HepG2 (cell line): ENCODE measurements around the gene CCDC150. TPM values are rescaled to one million over a fixed set of nuclear protein-coding genes. Genes with fewer than 3 reads are reported as not detected.
A peak's percentile ranks its signal among the peaks of the same experiment; 100 is the strongest.

Experiments
- AGO1 ChIP-seq: fragments of 200-400 bp; formaldehyde crosslinking; IDR thresholded peaks from 2 replicates; pipeline ENCODE4 v1.6.1; 2017; ENCODE audit warnings: mild to moderate bottlenecking, low read depth, low read length, moderate library complexity; ENCODE audit not compliant: poor library complexity, severe bottlenecking
- GATAD2A ChIP-seq: IDR thresholded peaks from 2 replicates; pipeline ENCODE4 v1.6.1; 2016
- KAT2B ChIP-seq: fragments of 150-350 bp; IDR thresholded peaks from 2 replicates; pipeline ENCODE4 v1.6.1; 2014; ENCODE audit warnings: low read depth, low read length, borderline replicate concordance
- NFATC3 ChIP-seq: sonication (generic); formaldehyde crosslinking; IDR thresholded peaks from 2 replicates; pipeline ENCODE4 v1.5.1; 2020; ENCODE audit warnings: mild to moderate bottlenecking, missing genetic modification reagents
- PITX1 ChIP-seq: sonication (generic); formaldehyde crosslinking; IDR thresholded peaks from 2 replicates; pipeline ENCODE4 v1.5.1; 2020; ENCODE audit warnings: mild to moderate bottlenecking, missing genetic modification reagents
- POLR2AphosphoS2 ChIP-seq: IDR thresholded peaks from 2 replicates; pipeline ENCODE4 v1.6.1; 2011; ENCODE audit warnings: low read depth, low read length, improper control_type of control experiment
- RFX1 ChIP-seq: fragments of 450-650 bp; IDR thresholded peaks from 2 replicates; pipeline ENCODE4 v1.6.1; 2017
- RFX3 ChIP-seq: IDR thresholded peaks from 2 replicates; pipeline ENCODE4 v1.6.1; 2016; ENCODE audit warnings: missing biosample characterization, missing genetic modification reagents
- SETDB1 ChIP-seq: sonication (generic); formaldehyde crosslinking; IDR thresholded peaks from 2 replicates; pipeline ENCODE4 v1.5.1; 2020; ENCODE audit warnings: missing genetic modification reagents, mild to moderate bottlenecking, borderline replicate concordance
- SKIL ChIP-seq: sonication (generic); formaldehyde crosslinking; IDR thresholded peaks from 2 replicates; pipeline ENCODE4 v1.8.0; 2022; ENCODE audit warnings: missing genetic modification reagents, mild to moderate bottlenecking, moderate library complexity, borderline replicate concordance
- SRF ChIP-seq: IDR thresholded peaks from 2 replicates; pipeline ENCODE4 v1.6.1; 2011; ENCODE audit warnings: mild to moderate bottlenecking, low read depth, low read length, moderate library complexity
- YEATS2 ChIP-seq: sonication (generic); formaldehyde crosslinking; IDR thresholded peaks from 2 replicates; pipeline ENCODE4 v1.4.0; 2020; ENCODE audit warnings: missing genetic modification reagents, borderline replicate concordance
- ZFYVE20 ChIP-seq: sonication (generic); formaldehyde crosslinking; IDR thresholded peaks from 2 replicates; pipeline ENCODE4 v1.8.0; 2023; ENCODE audit warnings: low read depth, mild to moderate bottlenecking, moderate library complexity, missing genetic modification reagents, borderline replicate concordance
- ZNF839 ChIP-seq: sonication (generic); formaldehyde crosslinking; IDR thresholded peaks from 2 replicates; pipeline ENCODE4 v1.4.0; 2020; ENCODE audit warnings: missing genetic modification reagents, mild to moderate bottlenecking, borderline replicate concordance
- polyA plus RNA-seq, 8 experiments: library from polyadenylated mRNA; depleted of rRNA in 3 of 8; stranded (reverse) in 7 of 8; unstranded in 1 of 8; fragments of >200 nt; fragmentation: Illumina TruSeq in 4 of 8; extraction: Trizol in 4 of 8; gene quantifications; 2 replicates each; pipeline versions ENCODE4 v1.2.1 to v1.2.3, GENCODE V29; 2011 to 2016; ENCODE audit warnings: low read depth in 4 of 8, missing spikeins in 1 of 8, mixed read lengths in 1 of 8; ENCODE audit not compliant: insufficient read depth in 1 of 8
- total RNA-seq, 5 experiments: library from RNA; depleted of rRNA; stranded (reverse); fragments of >200 nt; fragmentation: Illumina TruSeq; extraction: Trizol; gene quantifications; 2 replicates each; pipeline ENCODE4 v1.2.3, GENCODE V29; 2016; ENCODE audit warnings: low read depth in 1 of 5
- TF ChIP-seq, protein P1 (sequence below): sonication (generic); formaldehyde crosslinking; IDR thresholded peaks from 2 replicates; pipeline ENCODE4 v1.8.1; 2023; ENCODE audit warnings: mild to moderate bottlenecking, missing genetic modification reagents
- TF ChIP-seq, protein P2 (sequence below): IDR thresholded peaks from 2 replicates; pipeline ENCODE4 v1.6.1; 2012; ENCODE audit warnings: inconsistent platforms
- TF ChIP-seq, protein P3 (sequence below): sonication (generic); formaldehyde crosslinking; IDR thresholded peaks from 2 replicates; pipeline ENCODE4 v1.5.1; 2020; ENCODE audit warnings: mild to moderate bottlenecking, missing genetic modification reagents, moderate library complexity
- TF ChIP-seq, protein P4 (sequence below): sonication (generic); formaldehyde crosslinking; IDR thresholded peaks from 2 replicates; pipeline ENCODE4 v1.9.0; 2021; ENCODE audit warnings: missing genetic modification reagents, borderline replicate concordance

CCDC150 gene
- total and polyA plus RNA-seq, 2 of the 13 experiments (the other 11 are each of a cell fraction or from before 2014, with no cell fraction given) = 14.9 to 32.6 TPM

DNA sequence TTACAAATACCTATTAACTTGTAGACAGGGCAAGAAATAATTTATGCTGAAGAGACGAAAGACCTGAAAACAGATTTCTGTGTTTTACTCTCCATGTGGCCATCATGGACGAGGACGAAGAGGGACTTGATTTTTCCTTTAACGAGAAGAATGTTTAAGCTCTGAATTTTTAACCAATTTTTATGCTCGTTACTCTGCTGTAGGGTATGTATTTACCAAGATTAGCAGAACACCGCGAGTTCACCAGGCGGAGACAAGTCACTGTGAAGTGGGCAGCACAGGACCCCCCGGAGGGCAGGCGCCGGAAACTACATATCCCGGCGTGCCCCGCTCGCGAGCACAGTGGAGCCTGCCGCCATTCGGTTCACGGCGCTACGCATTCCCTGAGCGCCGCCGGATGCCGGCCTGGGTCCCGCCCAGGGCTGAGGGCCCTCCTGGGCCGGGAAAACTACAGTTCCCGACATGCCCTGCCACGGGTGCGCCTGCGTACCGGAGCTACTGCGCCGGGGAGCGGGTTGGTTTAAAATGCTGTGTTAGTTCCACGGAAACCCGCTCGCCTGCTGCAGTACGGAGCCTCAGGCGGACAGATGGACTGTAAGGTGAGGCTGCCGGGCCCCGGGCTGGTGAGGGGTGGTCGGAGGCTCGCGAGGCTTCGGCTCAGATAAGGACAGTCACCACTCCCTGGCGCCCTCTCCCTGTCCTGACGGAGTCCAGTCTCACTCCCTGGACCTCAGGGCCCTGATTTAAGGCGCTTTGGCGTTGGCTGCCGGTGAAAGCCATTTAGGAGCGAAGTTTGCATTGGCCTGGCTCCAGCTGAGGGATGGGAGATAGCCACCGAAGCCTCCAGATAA, at the start of gene CCDC150 (continued):
- peak; percentile 50; the same call in 1 of the 2 replicates for TF ChIP-seq GATAD2A (CRISPR knock-in tag)
- TF ChIP-seq RFX3 (CRISPR knock-in tag) = no peak
- peak; percentile 31; the same call in 1 of the 2 replicates for TF ChIP-seq ZNF839 (CRISPR knock-in tag)
- TF ChIP-seq, protein P1, sequence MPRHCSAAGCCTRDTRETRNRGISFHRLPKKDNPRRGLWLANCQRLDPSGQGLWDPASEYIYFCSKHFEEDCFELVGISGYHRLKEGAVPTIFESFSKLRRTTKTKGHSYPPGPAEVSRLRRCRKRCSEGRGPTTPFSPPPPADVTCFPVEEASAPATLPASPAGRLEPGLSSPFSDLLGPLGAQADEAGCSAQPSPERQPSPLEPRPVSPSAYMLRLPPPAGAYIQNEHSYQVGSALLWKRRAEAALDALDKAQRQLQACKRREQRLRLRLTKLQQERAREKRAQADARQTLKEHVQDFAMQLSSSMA = peak; percentile 80
- TF ChIP-seq, protein P2, sequence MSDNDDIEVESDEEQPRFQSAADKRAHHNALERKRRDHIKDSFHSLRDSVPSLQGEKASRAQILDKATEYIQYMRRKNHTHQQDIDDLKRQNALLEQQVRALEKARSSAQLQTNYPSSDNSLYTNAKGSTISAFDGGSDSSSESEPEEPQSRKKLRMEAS = peak; percentile 67; the same call in 1 of the 2 replicates
- no peak for TF ChIP-seq SETDB1 (CRISPR knock-in tag)
- no peak for TF ChIP-seq NFATC3 (CRISPR knock-in tag)
- TF ChIP-seq KAT2B = no peak
- no peak for TF ChIP-seq RFX1
- TF ChIP-seq, protein P3, sequence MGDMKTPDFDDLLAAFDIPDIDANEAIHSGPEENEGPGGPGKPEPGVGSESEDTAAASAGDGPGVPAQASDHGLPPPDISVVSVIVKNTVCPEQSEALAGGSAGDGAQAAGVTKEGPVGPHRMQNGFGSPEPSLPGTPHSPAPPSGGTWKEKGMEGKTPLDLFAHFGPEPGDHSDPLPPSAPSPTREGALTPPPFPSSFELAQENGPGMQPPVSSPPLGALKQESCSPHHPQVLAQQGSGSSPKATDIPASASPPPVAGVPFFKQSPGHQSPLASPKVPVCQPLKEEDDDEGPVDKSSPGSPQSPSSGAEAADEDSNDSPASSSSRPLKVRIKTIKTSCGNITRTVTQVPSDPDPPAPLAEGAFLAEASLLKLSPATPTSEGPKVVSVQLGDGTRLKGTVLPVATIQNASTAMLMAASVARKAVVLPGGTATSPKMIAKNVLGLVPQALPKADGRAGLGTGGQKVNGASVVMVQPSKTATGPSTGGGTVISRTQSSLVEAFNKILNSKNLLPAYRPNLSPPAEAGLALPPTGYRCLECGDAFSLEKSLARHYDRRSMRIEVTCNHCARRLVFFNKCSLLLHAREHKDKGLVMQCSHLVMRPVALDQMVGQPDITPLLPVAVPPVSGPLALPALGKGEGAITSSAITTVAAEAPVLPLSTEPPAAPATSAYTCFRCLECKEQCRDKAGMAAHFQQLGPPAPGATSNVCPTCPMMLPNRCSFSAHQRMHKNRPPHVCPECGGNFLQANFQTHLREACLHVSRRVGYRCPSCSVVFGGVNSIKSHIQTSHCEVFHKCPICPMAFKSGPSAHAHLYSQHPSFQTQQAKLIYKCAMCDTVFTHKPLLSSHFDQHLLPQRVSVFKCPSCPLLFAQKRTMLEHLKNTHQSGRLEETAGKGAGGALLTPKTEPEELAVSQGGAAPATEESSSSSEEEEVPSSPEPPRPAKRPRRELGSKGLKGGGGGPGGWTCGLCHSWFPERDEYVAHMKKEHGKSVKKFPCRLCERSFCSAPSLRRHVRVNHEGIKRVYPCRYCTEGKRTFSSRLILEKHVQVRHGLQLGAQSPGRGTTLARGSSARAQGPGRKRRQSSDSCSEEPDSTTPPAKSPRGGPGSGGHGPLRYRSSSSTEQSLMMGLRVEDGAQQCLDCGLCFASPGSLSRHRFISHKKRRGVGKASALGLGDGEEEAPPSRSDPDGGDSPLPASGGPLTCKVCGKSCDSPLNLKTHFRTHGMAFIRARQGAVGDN (CRISPR knock-in tag) = peak; percentile 91
- TF ChIP-seq SKIL (CRISPR knock-in tag) = no peak
- peak; percentile 36; the same call in 1 of the 2 replicates for TF ChIP-seq SRF
- TF ChIP-seq, protein P4, sequence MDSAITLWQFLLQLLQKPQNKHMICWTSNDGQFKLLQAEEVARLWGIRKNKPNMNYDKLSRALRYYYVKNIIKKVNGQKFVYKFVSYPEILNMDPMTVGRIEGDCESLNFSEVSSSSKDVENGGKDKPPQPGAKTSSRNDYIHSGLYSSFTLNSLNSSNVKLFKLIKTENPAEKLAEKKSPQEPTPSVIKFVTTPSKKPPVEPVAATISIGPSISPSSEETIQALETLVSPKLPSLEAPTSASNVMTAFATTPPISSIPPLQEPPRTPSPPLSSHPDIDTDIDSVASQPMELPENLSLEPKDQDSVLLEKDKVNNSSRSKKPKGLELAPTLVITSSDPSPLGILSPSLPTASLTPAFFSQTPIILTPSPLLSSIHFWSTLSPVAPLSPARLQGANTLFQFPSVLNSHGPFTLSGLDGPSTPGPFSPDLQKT = no peak
- no peak for TF ChIP-seq POLR2AphosphoS2
- TF ChIP-seq PITX1 (CRISPR knock-in tag) = peak; percentile 85
- peak; percentile 86 for TF ChIP-seq AGO1
- no peak for TF ChIP-seq ZFYVE20 (CRISPR knock-in tag)
- peak; percentile 92; the same call in 1 of the 2 replicates for TF ChIP-seq YEATS2 (CRISPR knock-in tag)
